ENCODE results near the gene GRID1. TPM values are rescaled to one million over a fixed set of nuclear protein-coding genes. Genes with fewer than 3 reads are reported as not detected.

GRID1 gene
- total RNA-seq, 1 experiment from 2014 or later = 5.6 TPM

- BruUV-seq (replicated peaks) = no TSS peak
- Histone ChIP-seq H3K4me3 (replicated peaks in 1 of 2; ENCODE audit: low read depth in 1 of 2, low read length in 2 of 2) (no peak overlapping the region), H3K9me2 (ENCODE audit: insufficient read depth) (no peaks in the 10 kb centered on the region), H2AFZ (ENCODE audit: low read depth, low read length, poor library complexity, severe bottlenecking) (no peak overlapping the region), H3K9ac (ENCODE audit: low read length) (no peak overlapping the region), H3K9me3 (ENCODE audit: control insufficient read depth in 1 of 2, insufficient read depth in 1 of 2, low read depth in 1 of 2, low read length in 2 of 2) (no peaks in the 10 kb centered on the region), H3K79me2 (ENCODE audit: insufficient read depth, low read length) (no peaks in the 10 kb centered on the region), H3K36me3 (ENCODE audit: control insufficient read depth in 1 of 2, insufficient read depth in 2 of 2, low read length in 2 of 2) (no peaks in the 10 kb centered on the region), H3K27me3 (ENCODE audit: insufficient read depth, low read length) (no peaks in the 10 kb centered on the region), H3K27ac (ENCODE audit: low read depth, low read length) (no peak overlapping the region), H3K4me2 (ENCODE audit: low read length) (no peak overlapping the region), H3K4me1 (ENCODE audit: control insufficient read depth in 1 of 2, insufficient read depth in 2 of 2, low read length in 2 of 2) (no peaks in the 10 kb centered on the region), H4K20me1 (ENCODE audit: insufficient read depth) (no peaks in the 10 kb centered on the region)
- ATAC-seq = no peak
- ChIA-PET POLR2A (no interaction called here), RAD21 (ENCODE audit: low non-redundant PET in 1 of 2, low total read pairs in 2 of 2, uncharacterized antibody in 2 of 2, unreplicated experiment in 2 of 2) (no interaction called here), CTCF (no interaction called here)
- intact Hi-C loops (cut with micrococcal nuclease) = no loop called here
- no peak for DNase-seq (ENCODE audit: low read depth, low spot score)
- TF ChIP-seq ZBTB33 (IDR thresholded peaks at IDR 0.05; ENCODE audit: extremely low read depth, insufficient replicate concordance, low read length) (no peak), POLR2AphosphoS5 (IDR thresholded peaks at IDR 0.05; ENCODE audit: low read depth, low read length) (no peak), EZH2 (IDR thresholded peaks at IDR 0.05) (no peak), ZNF274 (IDR thresholded peaks at IDR 0.05; ENCODE audit: low read depth, low read length) (no peak)
Measured at GRCh38 chr10:86135191-86135590, 231.4 kb downstream of the GRID1 start.

GRCh38 chr10:86130737-86131475, 235.7 kb downstream of the GRID1 start:
- TF ChIP-seq ZNF274 (IDR thresholded peaks at IDR 0.05; ENCODE audit: low read depth, low read length) = no peak
- TF ChIP-seq CEBPB (IDR thresholded peaks at IDR 0.05; ENCODE audit: low read depth) = no peak
- TF ChIP-seq POLR2AphosphoS5 (IDR thresholded peaks at IDR 0.05; ENCODE audit: low read depth, low read length) = no peak
- no peak for TF ChIP-seq MAX (IDR thresholded peaks at IDR 0.05)
- no peak for TF ChIP-seq ELF1 (IDR thresholded peaks at IDR 0.05; ENCODE audit: borderline replicate concordance, low read depth)
- TF ChIP-seq FOSL1 (IDR thresholded peaks at IDR 0.05; ENCODE audit: low read depth) = no peak
- BruUV-seq (replicated peaks) = no TSS peak
- ATAC-seq = no peak
- Histone ChIP-seq H3K9me3 (ENCODE audit: control insufficient read depth in 1 of 2, insufficient read depth in 1 of 2, low read depth in 1 of 2, low read length in 2 of 2) (no peaks in the 10 kb centered on the region), H3K27ac (ENCODE audit: low read depth, low read length) (no peak overlapping the region), H3K4me3 (replicated peaks in 1 of 2; ENCODE audit: low read depth in 1 of 2, low read length in 2 of 2) (no peak overlapping the region), H3K79me2 (ENCODE audit: insufficient read depth, low read length) (no peaks in the 10 kb centered on the region), H3K9ac (ENCODE audit: low read length) (no peak overlapping the region), H3K9me2 (ENCODE audit: insufficient read depth) (no peaks in the 10 kb centered on the region), H4K20me1 (ENCODE audit: insufficient read depth) (no peaks in the 10 kb centered on the region), H2AFZ (ENCODE audit: low read depth, low read length, poor library complexity, severe bottlenecking) (no peak overlapping the region), H3K4me1 (ENCODE audit: control insufficient read depth in 1 of 2, insufficient read depth in 2 of 2, low read length in 2 of 2) (peaks cover 0 to 7% of the 10 kb centered on the region in 2 experiments; a peak in 2 of 4 replicates), H3K36me3 (ENCODE audit: control insufficient read depth in 1 of 2, insufficient read depth in 2 of 2, low read length in 2 of 2) (no peaks in the 10 kb centered on the region), H3K4me2 (ENCODE audit: low read length) (no peak overlapping the region), H3K27me3 (ENCODE audit: insufficient read depth, low read length) (no peaks in the 10 kb centered on the region)
- DNase-seq (ENCODE audit: low read depth, low spot score) = no peak
- POLR2A ChIA-PET = no interaction called here
- intact Hi-C loops (cut with micrococcal nuclease) = no loop called here
- CTCF ChIA-PET = no interaction called here
- RAD21 ChIA-PET (ENCODE audit: low non-redundant PET in 1 of 2, low total read pairs in 2 of 2, uncharacterized antibody in 2 of 2, unreplicated experiment in 2 of 2) = no interaction called here

All from HCT116 (cell line).